Testis (tissue), 3 donors: ENCODE results near the gene TTC19. TPM values are rescaled to one million over a fixed set of nuclear protein-coding genes. Genes with fewer than 3 reads are reported as not detected.

Source experiments
- DNase-seq: peaks from one replicate; pipeline ENCODE4 v3.0.0-alpha.2; 2019
- H3K27ac ChIP-seq, 2 donors: fragments of 200-600 bp; sonication (generic); one replicate each; pipeline ENCODE4 v1.5.1; 2019
- H3K27me3 ChIP-seq: fragments of 200-600 bp; sonication (generic); one replicate; pipeline ENCODE4 v1.5.1; 2019
- H3K36me3 ChIP-seq: fragments of 200-600 bp; sonication (generic); one replicate; pipeline ENCODE4 v1.5.1; 2017; ENCODE audit warnings: low read depth; ENCODE audit errors: missing control alignments
- H3K4me1 ChIP-seq: fragments of 200-600 bp; sonication (generic); one replicate; pipeline ENCODE4 v1.5.1; 2019
- H3K4me3 ChIP-seq, 2 donors: fragments of 200-600 bp; sonication (generic); one replicate each; pipeline ENCODE4 v1.5.1; 2017 to 2019
- H3K9me3 ChIP-seq: fragments of 200-600 bp; sonication (generic); one replicate; pipeline ENCODE4 v1.5.1; 2017
- POLR2A ChIP-seq: fragments of 450-650 bp; IDR thresholded peaks from one replicate; pipeline ENCODE4 v1.6.1; 2017; ENCODE audit warnings: antibody characterized with exemption, mild to moderate bottlenecking, moderate library complexity
- WGBS, 2 donors: methylation state at CpG; one replicate each; pipeline ENCODE4 v1.1.5; 2018; 5-methylcytosine and 5-hydroxymethylcytosine counted together
- intact Hi-C: fragments of 100-400 bp; cut with DNase I; formaldehyde crosslinking; loops from one replicate; pipeline ENCODE4 v1.15.1; 2023; ENCODE audit warnings: low total_unique reads
- polyA plus RNA-seq: library from polyadenylated mRNA; stranded (reverse); fragments of 350-450 nt; fragmentation: Illumina TruSeq; extraction: RNeasy Lipid Tissue Mini Kit (QIAGEN cat#74804); gene quantifications from one replicate; pipeline ENCODE4 v1.2.3, GENCODE V29; 2014; ENCODE audit warnings: low read depth, low replicate concordance; ENCODE audit not compliant: insufficient read depth
- total RNA-seq, 2 donors: library from RNA; depleted of rRNA; stranded (reverse); fragments of >200 nt; gene quantifications; one replicate each; pipeline ENCODE4 v1.2.3, GENCODE V29; 2016
- TF ChIP-seq, protein P1 (sequence below), 3 experiments: fragments of 450-650 bp in 2 of 3; fragments of 200-600 bp in 1 of 3; sonication (generic) in 1 of 3; IDR thresholded peaks; one replicate each; pipeline ENCODE4 v1.5.1; 2016 to 2019; ENCODE audit warnings: antibody characterized with exemption in 3 of 3, mild to moderate bottlenecking in 2 of 3, moderate library complexity in 1 of 3

The TTC19 gene
- total and polyA plus RNA-seq, 3 donors from 2014 or later, result 17.8 to 91.2 (median 74.1) TPM

DNA sequence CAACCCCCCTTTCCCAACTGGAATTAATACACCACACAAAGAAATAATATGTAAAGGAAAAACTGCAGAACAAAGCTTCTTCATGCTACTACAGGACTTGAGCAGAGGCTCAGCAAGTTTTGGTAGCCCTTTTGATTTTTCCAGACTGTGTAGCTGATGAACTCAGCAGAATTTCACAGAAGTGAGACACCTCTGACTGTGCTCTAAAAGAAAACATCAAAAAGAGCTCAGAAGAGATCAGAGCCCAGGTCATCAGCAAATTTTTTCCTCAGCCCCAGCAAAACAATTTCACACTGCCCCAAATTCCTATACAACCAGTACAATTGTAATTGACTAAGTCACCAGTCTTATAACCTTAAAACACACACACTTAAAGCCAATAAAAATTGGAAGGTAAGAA is 38.0 kb downstream of the TTC19 start:
- no peak for DNase-seq
- peak overlapping the region in 1 of 2 donors; percentile 9 for H3K27ac ChIP-seq
- intact Hi-C loops, result no loop called here
- no peaks in the 10 kb centered on the region for H3K27me3 ChIP-seq
- no peaks in the 10 kb centered on the region for H3K36me3 ChIP-seq
- no peaks in the 10 kb centered on the region for H3K4me1 ChIP-seq
- H3K4me3 ChIP-seq, result no peak overlapping the region
- no peaks in the 10 kb centered on the region for H3K9me3 ChIP-seq
- no peak for TF ChIP-seq POLR2A
- TF ChIP-seq, protein P1, sequence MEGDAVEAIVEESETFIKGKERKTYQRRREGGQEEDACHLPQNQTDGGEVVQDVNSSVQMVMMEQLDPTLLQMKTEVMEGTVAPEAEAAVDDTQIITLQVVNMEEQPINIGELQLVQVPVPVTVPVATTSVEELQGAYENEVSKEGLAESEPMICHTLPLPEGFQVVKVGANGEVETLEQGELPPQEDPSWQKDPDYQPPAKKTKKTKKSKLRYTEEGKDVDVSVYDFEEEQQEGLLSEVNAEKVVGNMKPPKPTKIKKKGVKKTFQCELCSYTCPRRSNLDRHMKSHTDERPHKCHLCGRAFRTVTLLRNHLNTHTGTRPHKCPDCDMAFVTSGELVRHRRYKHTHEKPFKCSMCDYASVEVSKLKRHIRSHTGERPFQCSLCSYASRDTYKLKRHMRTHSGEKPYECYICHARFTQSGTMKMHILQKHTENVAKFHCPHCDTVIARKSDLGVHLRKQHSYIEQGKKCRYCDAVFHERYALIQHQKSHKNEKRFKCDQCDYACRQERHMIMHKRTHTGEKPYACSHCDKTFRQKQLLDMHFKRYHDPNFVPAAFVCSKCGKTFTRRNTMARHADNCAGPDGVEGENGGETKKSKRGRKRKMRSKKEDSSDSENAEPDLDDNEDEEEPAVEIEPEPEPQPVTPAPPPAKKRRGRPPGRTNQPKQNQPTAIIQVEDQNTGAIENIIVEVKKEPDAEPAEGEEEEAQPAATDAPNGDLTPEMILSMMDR (IDR thresholded peaks at IDR 0.05), result no peak

DNA sequence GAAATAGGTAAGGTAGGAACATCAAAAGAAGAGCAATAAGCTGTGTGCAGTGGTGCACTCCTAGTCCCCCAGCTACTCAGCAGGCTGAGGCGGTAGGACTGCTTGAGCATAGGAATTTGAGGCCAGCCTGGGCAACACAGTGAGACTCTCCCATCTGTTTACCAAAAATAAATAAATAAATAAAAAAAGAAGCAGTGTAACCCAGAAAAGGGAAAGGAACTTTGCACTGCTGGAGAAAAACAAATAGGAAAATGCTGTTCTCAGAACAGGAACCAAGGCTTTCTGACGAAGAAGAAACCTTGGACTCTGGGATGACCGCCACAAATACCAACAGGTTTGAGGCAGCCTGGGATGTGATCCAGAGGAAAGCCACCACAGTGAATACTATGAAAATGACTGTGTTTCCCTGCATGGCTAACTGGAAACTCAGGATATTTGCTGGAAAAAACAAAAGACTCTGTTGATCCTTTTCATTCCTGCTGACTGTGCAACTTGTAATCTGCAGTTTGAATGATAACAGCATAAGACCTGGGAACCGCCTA is 41.2 kb downstream of the TTC19 start:
- intact Hi-C loops, result no loop called here
- Histone ChIP-seq H3K4me1 (no peaks in the 10 kb centered on the region), H3K9me3 (no peaks in the 10 kb centered on the region), H3K27me3 (no peaks in the 10 kb centered on the region), H3K36me3 (no peaks in the 10 kb centered on the region), H3K4me3 (no peak overlapping the region), H3K27ac (peak overlapping the region in 1 of 2 donors; percentile 57)
- TF ChIP-seq POLR2A, result no peak
- 52 to 54% methylated on average over 4 of the region's 4 CpGs for WGBS, 2 donors
- peak; percentile 64 for DNase-seq

DNA sequence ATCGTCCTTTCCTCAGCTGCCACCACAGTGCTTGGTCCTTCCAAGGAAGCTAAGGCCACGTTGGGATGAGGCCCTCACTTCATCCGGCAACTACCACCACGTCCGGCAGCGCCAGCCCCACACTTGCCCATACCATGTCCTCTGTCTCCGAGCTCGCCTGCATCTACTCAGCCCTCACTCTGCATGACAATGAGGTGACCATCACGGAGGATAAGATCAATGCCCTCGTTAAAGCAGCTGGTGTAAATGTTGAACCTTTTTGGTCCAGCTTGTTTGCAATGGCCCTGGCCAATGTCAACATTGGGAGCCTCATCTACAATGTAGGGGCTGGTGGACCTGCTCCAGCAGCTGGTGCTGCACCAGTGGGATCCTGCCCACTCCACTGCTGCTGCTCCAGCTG is 44.9 kb downstream of the TTC19 start:
- Histone ChIP-seq H3K9me3 (no peaks in the 10 kb centered on the region), H3K36me3 (no peaks in the 10 kb centered on the region), H3K4me1 (no peaks in the 10 kb centered on the region), H3K27me3 (no peaks in the 10 kb centered on the region), H3K27ac (no peak overlapping the region), H3K4me3 (no peak overlapping the region)
- TF ChIP-seq, protein P1 (IDR thresholded peaks at IDR 0.05), result no peak
- no peak for TF ChIP-seq POLR2A
- WGBS, 2 donors, result 92 to 96% methylated on average over 9 to 10 of the region's 10 CpGs
- no peak for DNase-seq
- intact Hi-C loops, result no loop called here

DNA sequence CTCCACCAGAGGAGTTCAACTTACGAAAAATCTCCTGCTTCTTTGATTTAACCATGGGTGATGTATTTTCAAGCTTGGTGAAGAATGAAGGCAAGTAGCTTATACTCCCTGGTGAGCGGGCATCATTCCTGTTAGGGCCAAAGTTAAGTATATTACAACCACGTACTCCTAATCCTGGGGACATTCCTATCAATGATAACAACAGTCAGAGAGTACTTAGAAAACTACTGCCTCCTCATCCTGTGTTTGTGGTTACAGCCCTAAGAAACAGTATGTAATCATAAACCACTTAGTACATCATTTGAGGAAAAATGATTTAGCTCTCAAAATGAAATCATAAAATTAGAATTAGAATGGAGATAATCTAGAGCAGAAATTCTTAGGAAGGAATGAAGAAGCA is 47.3 kb downstream of the TTC19 start:
- WGBS, 2 donors, result 93% methylated on average over 3 of the region's 3 CpGs
- no peaks in the 10 kb centered on the region for H3K9me3 ChIP-seq
- H3K4me3 ChIP-seq, result no peak overlapping the region
- no peaks in the 10 kb centered on the region for H3K4me1 ChIP-seq
- intact Hi-C loops, result no loop called here
- DNase-seq, result no peak
- no peak overlapping the region for H3K27ac ChIP-seq
- TF ChIP-seq POLR2A, result no peak
- TF ChIP-seq, protein P1 (IDR thresholded peaks at IDR 0.05), result no peak
- H3K27me3 ChIP-seq, result no peaks in the 10 kb centered on the region
- H3K36me3 ChIP-seq, result no peaks in the 10 kb centered on the region

DNA sequence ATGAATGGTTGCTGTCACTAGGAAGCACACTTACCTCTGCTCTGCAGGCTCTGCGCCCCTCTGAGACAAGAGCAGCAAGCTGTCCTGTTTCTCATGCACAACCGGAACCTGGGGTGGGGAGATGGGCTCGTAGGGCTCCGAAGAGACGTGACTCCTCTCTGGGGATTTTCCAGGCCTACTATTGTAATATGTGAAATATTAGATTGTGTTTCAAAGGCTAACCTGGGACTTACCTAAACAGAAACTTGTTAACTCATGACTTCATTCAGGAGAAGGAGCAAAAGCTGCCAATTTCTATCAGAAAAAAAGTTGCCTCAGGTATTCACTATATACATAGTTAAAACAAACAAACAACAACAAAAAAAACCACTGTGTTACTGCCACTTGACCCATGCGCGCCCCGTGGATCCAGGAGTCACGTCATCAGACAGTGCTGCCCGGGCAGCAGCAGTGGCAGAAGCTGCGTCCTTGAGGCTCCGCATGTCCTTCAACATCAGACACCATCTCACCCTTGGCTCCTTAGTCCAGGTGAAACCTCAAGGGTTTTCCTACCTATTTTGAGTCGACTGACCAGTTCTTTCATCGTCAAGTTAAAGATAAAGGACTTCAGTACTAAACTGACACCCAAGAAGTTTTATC is 49.3 kb downstream of the TTC19 start:
- Histone ChIP-seq H3K4me3 (no peak overlapping the region), H3K27ac (no peak overlapping the region), H3K27me3 (no peaks in the 10 kb centered on the region), H3K36me3 (no peaks in the 10 kb centered on the region), H3K9me3 (no peaks in the 10 kb centered on the region), H3K4me1 (no peaks in the 10 kb centered on the region)
- TF ChIP-seq, protein P1 (IDR thresholded peaks at IDR 0.05), result no peak
- no peak for TF ChIP-seq POLR2A
- intact Hi-C loops, result no loop called here
- 86% methylated on average over 14 of the region's 14 CpGs for WGBS, 2 donors
- no peak for DNase-seq
